H9 (cell line): ENCODE data around the gene YIPF3. TPM values are rescaled to one million over a fixed set of nuclear protein-coding genes. Genes with fewer than 3 reads are reported as not detected.

Experiments used
- DNase-seq: peaks from one replicate; pipeline ENCODE4 v3.0.0-alpha.2; 2017
- H2AFZ ChIP-seq: one replicate; pipeline ENCODE4 v1.6.1; 2013; ENCODE audit warnings: mild to moderate bottlenecking, low read length, control low read depth, moderate library complexity
- H2AK5ac ChIP-seq: 2 replicates; pipeline ENCODE4 v1.6.1; 2013; ENCODE audit warnings: low read length, control low read depth, mixed read lengths; ENCODE audit not compliant: insufficient read length
- H2BK120ac ChIP-seq: one replicate; pipeline ENCODE4 v1.6.1; 2013; ENCODE audit warnings: low read depth, mild to moderate bottlenecking, low read length, control low read depth, inconsistent platforms; ENCODE audit not compliant: poor library complexity, severe bottlenecking
- H2BK12ac ChIP-seq: 2 replicates; pipeline ENCODE4 v1.6.1; 2013; ENCODE audit warnings: low read length, control low read depth, mixed read lengths, low read depth; ENCODE audit not compliant: insufficient read length
- H2BK15ac ChIP-seq: 2 replicates; pipeline ENCODE4 v1.6.1; 2013; ENCODE audit warnings: low read depth, low read length, control low read depth
- H2BK20ac ChIP-seq: one replicate; pipeline ENCODE4 v1.6.1; 2013; ENCODE audit warnings: low read depth, mild to moderate bottlenecking, low read length, control low read depth, inconsistent platforms; ENCODE audit not compliant: poor library complexity, severe bottlenecking
- H2BK5ac ChIP-seq: 2 replicates; pipeline ENCODE4 v1.6.1; 2013; ENCODE audit warnings: low read length, control low read depth, mixed read lengths; ENCODE audit not compliant: insufficient read length
- H3K14ac ChIP-seq: 2 replicates; pipeline ENCODE4 v1.6.1; 2013; ENCODE audit warnings: low read length, control low read depth; ENCODE audit not compliant: insufficient read depth
- H3K18ac ChIP-seq: 2 replicates; pipeline ENCODE4 v1.6.1; 2013; ENCODE audit warnings: low read depth, mild to moderate bottlenecking, mixed read lengths, low read length, control low read depth; ENCODE audit not compliant: insufficient read length
- H3K23ac ChIP-seq: 2 replicates; pipeline ENCODE4 v1.6.1; 2013; ENCODE audit warnings: low read length, control low read depth, mixed read lengths, low read depth; ENCODE audit not compliant: insufficient read length
- H3K23me2 ChIP-seq: 2 replicates; pipeline ENCODE4 v1.6.1; 2013; ENCODE audit warnings: low read depth, mild to moderate bottlenecking, mixed read lengths, low read length, control low read depth; ENCODE audit not compliant: insufficient read length, poor library complexity, severe bottlenecking
- H3K27ac ChIP-seq: 2 replicates; pipeline ENCODE4 v1.5.1; 2013; ENCODE audit warnings: low read length, control low read depth, mixed read lengths, low read depth; ENCODE audit not compliant: insufficient read length
- H3K27me3 ChIP-seq: 2 replicates; pipeline ENCODE4 v1.6.1; 2013; ENCODE audit warnings: low read length, control low read depth, inconsistent platforms; ENCODE audit not compliant: insufficient read depth
- H3K4ac ChIP-seq: 2 replicates; pipeline ENCODE4 v1.6.1; 2013; ENCODE audit warnings: low read depth, mild to moderate bottlenecking, control low read depth, inconsistent platforms, low read length, moderate library complexity
- H3K4me1 ChIP-seq: 2 replicates; pipeline ENCODE4 v1.6.1; 2013; ENCODE audit warnings: low read length, control low read depth, inconsistent platforms; ENCODE audit not compliant: insufficient read depth
- H3K4me2 ChIP-seq: 2 replicates; pipeline ENCODE4 v1.6.1; 2013; ENCODE audit warnings: low read length, control low read depth, mixed read lengths; ENCODE audit not compliant: insufficient read length, insufficient read depth
- H3K56ac ChIP-seq: 2 replicates; pipeline ENCODE4 v1.6.1; 2013; ENCODE audit warnings: low read depth, mild to moderate bottlenecking, mixed read lengths, low read length, control low read depth; ENCODE audit not compliant: insufficient read length
- H3K79me1 ChIP-seq: 2 replicates; pipeline ENCODE4 v1.6.1; 2013; ENCODE audit warnings: low read depth, mild to moderate bottlenecking, moderate library complexity, low read length, control low read depth, inconsistent platforms; ENCODE audit not compliant: insufficient read depth, poor library complexity, severe bottlenecking
- H3K79me2 ChIP-seq: 2 replicates; pipeline ENCODE4 v1.6.1; 2013; ENCODE audit warnings: low read length, control low read depth, inconsistent platforms; ENCODE audit not compliant: insufficient read depth
- H3K9ac ChIP-seq: 2 replicates; pipeline ENCODE4 v1.6.1; 2013; ENCODE audit warnings: low read length, control low read depth, mixed read lengths; ENCODE audit not compliant: insufficient read length; ENCODE audit errors: extremely low read depth
- H3K9me3 ChIP-seq: one replicate; pipeline ENCODE4 v1.6.1; 2013; ENCODE audit warnings: low read depth, low read length, inconsistent platforms; ENCODE audit not compliant: control insufficient read depth
- H3T11ph ChIP-seq: one replicate; pipeline ENCODE4 v1.6.1; 2013; ENCODE audit warnings: mild to moderate bottlenecking, low read length, control low read depth, inconsistent platforms
- H4K20me1 ChIP-seq: one replicate; pipeline ENCODE4 v1.6.1; 2013; ENCODE audit not compliant: control insufficient read depth, insufficient read length, insufficient read depth
- H4K5ac ChIP-seq: 2 replicates; pipeline ENCODE4 v1.6.1; 2013; ENCODE audit warnings: low read depth, mild to moderate bottlenecking, mixed read lengths, low read length, control low read depth; ENCODE audit not compliant: insufficient read length
- H4K8ac ChIP-seq: replicated peaks from 2 replicates; pipeline ENCODE4 v1.6.1; 2013; ENCODE audit warnings: low read length, control low read depth, mixed read lengths, low read depth; ENCODE audit not compliant: insufficient read length
- H4K91ac ChIP-seq: 2 replicates; pipeline ENCODE4 v1.6.1; 2013; ENCODE audit warnings: low read depth, mild to moderate bottlenecking, moderate library complexity, mixed read lengths, low read length, control low read depth; ENCODE audit not compliant: insufficient read length
- H3K27ac Mint-ChIP-seq, 3 experiments: 2 replicates in 2 of 3; 3 replicates in 1 of 3; pipeline ENCODE4 v1.8.0; 2020 to 2021; ENCODE audit warnings: mixed read lengths in 3 of 3, mild to moderate bottlenecking in 1 of 3, moderate library complexity in 1 of 3
- H3K27me3 Mint-ChIP-seq: 2 replicates; pipeline ENCODE4 v1.8.0; 2021; ENCODE audit warnings: low read depth, mild to moderate bottlenecking, moderate library complexity, mixed read lengths
- H3K36me3 Mint-ChIP-seq, 3 experiments: 2 replicates in 2 of 3; 3 replicates in 1 of 3; pipeline ENCODE4 v1.8.0; 2020 to 2021; ENCODE audit warnings: low read depth in 3 of 3, mixed read lengths in 3 of 3; ENCODE audit not compliant: insufficient read depth in 1 of 3
- H3K4me1 Mint-ChIP-seq, 2 experiments: 2 replicates each; pipeline ENCODE4 v1.8.0; 2020; ENCODE audit warnings: mixed read lengths in 2 of 2
- H3K4me3 Mint-ChIP-seq, 2 experiments: 2 replicates in 1 of 2; 3 replicates in 1 of 2; pipeline ENCODE4 v1.8.0; 2020 to 2021; ENCODE audit warnings: mild to moderate bottlenecking in 2 of 2, mixed read lengths in 2 of 2, moderate library complexity in 1 of 2
- H3K9me3 Mint-ChIP-seq, 2 experiments: 2 replicates in 1 of 2; 3 replicates in 1 of 2; pipeline ENCODE4 v1.8.0; 2020; ENCODE audit warnings: mild to moderate bottlenecking in 2 of 2, mixed read lengths in 2 of 2, moderate library complexity in 1 of 2
- CTCF ChIP-seq: fragments of 200-600 bp; sonication (generic); conservative IDR thresholded peaks from 3 replicates; pipeline ENCODE4 v1.8.0; 2021; ENCODE audit warnings: antibody characterized with exemption, mild to moderate bottlenecking
- WGBS: extraction: QIAGEN DNeasy Blood & Tissue Kit; methylation state at CpG from one replicate; pipeline ENCODE4 v1.1.7; 2013; ENCODE audit warnings: missing lambda C conversion rate, low lambda C conversion rate, mixed read lengths; ENCODE audit not compliant: insufficient read length; ENCODE audit errors: extremely low coverage; 5-methylcytosine and 5-hydroxymethylcytosine counted together
- total RNA-seq: library from RNA; stranded (reverse); gene quantifications from 2 replicates; pipeline ENCODE4 v1.2.1, GENCODE V29; 2021

The YIPF3 gene
- total RNA-seq, 1 experiment from 2014 or later = 84.5 TPM

DNA sequence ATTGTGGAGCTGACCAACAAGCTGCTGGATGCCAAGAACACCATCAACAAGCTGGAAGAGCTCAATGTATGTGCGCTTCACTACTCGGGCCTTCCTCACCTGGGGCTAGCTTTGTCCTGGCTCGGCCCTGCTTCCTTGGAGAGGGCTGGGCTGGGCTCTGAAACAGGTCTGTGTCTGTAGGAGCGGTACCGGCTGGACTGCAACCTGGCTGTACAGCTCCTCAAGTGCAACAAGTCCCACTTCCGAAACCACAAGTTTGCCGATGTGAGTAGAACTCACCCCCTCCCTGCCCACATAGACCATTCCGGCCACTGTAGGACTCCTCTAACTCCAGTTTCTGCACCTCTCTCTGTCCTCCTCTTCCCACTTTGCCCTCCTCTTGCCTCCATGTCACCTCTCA lies 13.3 kb downstream of the YIPF3 start:
- Mint-ChIP-seq H3K9me3 (no peaks in the 10 kb centered on the region), H3K27ac (peak overlapping the region in 1 of 3 experiments; percentile 83; a peak in 1 of 7 replicates), H3K4me1 (peaks cover 2% of the 10 kb centered on the region in 2 experiments; a peak in 1 of 4 replicates), H3K36me3 (peaks cover 27 to 73% (median 58%) of the 10 kb centered on the region in 3 experiments), H3K27me3 (peaks cover 13% of the 10 kb centered on the region), H3K4me3 (no peak overlapping the region)
- Histone ChIP-seq H3K27me3 (no peaks in the 10 kb centered on the region), H4K5ac (no peak overlapping the region), H3K4me1 (no peaks in the 10 kb centered on the region), H3K14ac (no peak overlapping the region), H3K23me2 (no peaks in the 10 kb centered on the region), H3K56ac (no peak overlapping the region), H4K8ac (no peak overlapping the region), H3T11ph (no peak overlapping the region), H3K4ac (no peak overlapping the region), H2BK120ac (no peak overlapping the region), H2BK12ac (no peak overlapping the region), H2AK5ac (no peak overlapping the region), H2BK15ac (no peak overlapping the region), H3K79me1 (no peaks in the 10 kb centered on the region), H3K9me3 (no peaks in the 10 kb centered on the region), H3K18ac (no peak overlapping the region), H3K4me2 (no peak overlapping the region), H3K23ac (no peak overlapping the region), H2BK5ac (no peak overlapping the region), H4K20me1 (no peaks in the 10 kb centered on the region), H4K91ac (no peak overlapping the region), H2BK20ac (no peak overlapping the region), H2AFZ (no peak overlapping the region), H3K79me2 (no peaks in the 10 kb centered on the region), H3K27ac (no peak overlapping the region), H3K9ac (no peak overlapping the region)
- TF ChIP-seq CTCF = no peak
- no peak for DNase-seq
- WGBS = no CpG with 5 or more reads among the region's 8 CpGs
